Measurements from ENCODE around the gene NOS3.

DNA sequence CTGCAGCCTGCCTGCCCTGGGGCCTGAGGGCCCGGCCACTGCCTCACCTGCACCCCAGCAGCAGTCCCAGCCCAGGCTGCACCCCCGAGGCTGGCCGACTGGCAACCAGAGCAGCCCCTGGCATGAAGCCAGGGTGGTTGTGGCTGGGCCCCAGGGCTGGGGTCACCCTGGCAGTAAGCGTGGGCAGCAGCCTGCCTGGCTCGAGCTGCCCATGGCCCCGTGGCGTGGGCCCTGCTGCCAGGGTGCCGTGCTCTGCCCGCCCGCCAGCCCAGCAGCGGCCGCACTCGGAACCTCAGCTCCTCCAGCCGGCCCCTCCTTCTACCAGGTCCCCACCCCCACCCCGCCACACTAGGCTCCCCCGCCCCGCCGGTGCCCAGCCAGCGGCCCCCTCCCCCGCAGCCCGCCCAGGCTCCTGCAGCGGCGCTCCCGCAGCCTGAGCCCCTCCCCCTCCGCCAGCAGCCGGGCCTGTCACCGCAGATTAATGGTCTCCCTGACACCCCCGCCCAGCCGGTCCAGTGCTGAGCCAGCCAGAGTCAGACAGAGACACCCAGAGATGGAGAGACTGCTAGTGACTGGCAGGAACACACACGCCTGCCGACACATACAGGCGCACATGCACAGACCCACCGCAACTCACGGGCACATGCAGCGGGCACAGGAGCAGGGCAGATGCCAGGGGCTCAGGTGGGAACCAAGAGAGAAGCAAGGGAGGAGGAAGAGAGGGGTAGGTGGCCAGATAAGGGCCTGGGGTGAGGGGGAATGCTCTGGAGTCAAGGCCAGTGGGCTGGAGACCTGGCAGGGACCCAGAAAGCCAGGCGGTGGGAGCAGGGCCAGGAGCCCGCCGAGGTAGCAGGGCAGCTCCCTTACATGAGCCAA, 35.1 kb upstream of the NOS3 start:
- TF ChIP-seq, protein P1, sequence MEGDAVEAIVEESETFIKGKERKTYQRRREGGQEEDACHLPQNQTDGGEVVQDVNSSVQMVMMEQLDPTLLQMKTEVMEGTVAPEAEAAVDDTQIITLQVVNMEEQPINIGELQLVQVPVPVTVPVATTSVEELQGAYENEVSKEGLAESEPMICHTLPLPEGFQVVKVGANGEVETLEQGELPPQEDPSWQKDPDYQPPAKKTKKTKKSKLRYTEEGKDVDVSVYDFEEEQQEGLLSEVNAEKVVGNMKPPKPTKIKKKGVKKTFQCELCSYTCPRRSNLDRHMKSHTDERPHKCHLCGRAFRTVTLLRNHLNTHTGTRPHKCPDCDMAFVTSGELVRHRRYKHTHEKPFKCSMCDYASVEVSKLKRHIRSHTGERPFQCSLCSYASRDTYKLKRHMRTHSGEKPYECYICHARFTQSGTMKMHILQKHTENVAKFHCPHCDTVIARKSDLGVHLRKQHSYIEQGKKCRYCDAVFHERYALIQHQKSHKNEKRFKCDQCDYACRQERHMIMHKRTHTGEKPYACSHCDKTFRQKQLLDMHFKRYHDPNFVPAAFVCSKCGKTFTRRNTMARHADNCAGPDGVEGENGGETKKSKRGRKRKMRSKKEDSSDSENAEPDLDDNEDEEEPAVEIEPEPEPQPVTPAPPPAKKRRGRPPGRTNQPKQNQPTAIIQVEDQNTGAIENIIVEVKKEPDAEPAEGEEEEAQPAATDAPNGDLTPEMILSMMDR (IDR thresholded peaks at IDR 0.05; ENCODE audit: insufficient read depth, low read depth, low read length): no peak
- no peak for TF ChIP-seq EZH2 (IDR thresholded peaks at IDR 0.05; ENCODE audit: insufficient read depth, low read length)

All from astrocyte (in vitro differentiated cells and primary cell).